NCI-H2081 treated with DMSO at 0.1 percent for 48 hours (cell line): Measurements from ENCODE around the gene LGI1.

Experiments used
- DNase-seq: peaks from one replicate; lab custom pipeline; 2025; lab: John Stamatoyannopoulos, UW

Gene LGI1

DNA sequence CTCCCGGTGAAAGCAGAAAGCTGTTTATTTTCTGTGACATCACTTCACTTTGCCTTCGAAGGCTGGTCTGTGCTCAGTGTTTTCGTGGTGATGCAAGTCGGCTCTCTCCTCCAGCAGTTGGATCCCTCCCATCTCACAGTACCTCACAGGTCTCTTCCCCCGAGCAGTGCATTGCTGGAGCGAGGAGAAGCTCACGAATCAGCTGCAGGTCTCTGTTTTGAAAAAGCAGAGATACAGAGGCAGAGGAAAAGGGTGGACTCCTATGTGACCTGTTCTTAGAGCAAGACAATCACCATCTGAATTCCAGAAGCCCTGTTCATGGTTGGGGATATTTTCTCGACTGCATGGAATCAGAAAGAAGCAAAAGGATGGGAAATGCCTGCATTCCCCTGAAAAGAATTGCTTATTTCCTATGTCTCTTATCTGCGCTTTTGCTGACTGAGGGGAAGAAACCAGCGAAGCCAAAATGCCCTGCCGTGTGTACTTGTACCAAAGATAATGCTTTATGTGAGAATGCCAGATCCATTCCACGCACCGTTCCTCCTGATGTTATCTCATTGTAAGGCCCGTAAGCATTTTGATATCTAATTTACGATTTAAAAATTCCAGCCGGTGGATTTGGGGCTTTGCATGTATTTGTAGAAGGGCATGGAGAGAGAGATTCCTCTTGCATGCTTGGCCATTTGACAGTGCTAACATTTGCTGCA lies at the start of gene LGI1:
LGI1 (plus strand) TSS at position 136 of the 707 bp plus-strand sequence; CDS start at position 345, 209 bp downstream.
- DNase-seq, result no peak

DNA sequence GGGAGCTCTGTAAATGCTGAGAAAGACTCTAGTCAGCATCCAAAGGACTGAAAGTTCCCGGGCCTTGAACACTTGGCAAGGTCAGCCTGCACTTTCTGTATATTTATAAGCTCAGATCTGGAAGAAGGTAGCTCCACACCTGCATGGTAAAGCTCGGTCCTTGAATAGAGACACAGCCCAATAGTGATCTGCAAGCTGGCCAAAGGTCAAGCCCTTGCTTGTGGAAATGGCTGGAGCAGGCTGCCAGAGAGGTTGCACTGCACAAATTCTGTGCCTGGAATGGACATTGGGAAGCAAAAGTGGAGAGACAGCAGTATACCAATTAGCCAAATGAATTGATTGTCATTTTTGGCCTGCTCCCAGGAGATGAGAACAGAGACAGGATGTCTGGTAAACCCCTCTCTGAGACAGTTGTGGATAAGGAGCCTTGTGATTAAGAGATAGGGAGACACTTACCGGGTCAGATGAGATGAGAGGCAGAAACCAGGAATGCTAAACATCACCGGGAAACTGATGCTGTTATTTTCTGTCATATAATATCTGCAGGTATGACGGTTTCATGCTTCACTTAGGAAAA lies 47.3 kb upstream of the LGI1 start:
- DNase-seq, result no peak

GRCh38 chr10:93711891-93712290 lies 45.8 kb upstream of the LGI1 start:
- DNase-seq, result no peak

DNA sequence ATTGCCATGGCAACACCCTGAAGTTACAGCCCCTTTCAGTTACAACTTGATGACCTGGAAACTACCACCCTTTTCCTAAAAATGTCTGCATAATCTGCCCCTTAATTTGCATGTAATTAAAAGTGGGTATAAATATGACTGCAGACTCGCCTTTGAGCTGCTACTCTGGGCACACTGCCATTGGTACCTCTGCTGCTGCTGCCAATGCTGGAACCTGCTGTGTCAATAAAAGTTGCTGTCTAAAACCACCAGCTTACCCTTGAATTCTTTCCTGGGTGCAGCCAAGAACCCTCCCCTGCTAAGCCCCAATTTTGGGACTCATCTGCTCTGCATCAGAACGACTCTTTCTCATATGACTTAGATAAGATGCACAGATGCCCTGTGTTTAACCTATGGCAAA lies 45.1 kb upstream of the LGI1 start:
- no peak for DNase-seq

- no peak for DNase-seq
These were observed 42.4 kb upstream of the LGI1 start for GRCh38 chr10:93715345-93715744.

DNA sequence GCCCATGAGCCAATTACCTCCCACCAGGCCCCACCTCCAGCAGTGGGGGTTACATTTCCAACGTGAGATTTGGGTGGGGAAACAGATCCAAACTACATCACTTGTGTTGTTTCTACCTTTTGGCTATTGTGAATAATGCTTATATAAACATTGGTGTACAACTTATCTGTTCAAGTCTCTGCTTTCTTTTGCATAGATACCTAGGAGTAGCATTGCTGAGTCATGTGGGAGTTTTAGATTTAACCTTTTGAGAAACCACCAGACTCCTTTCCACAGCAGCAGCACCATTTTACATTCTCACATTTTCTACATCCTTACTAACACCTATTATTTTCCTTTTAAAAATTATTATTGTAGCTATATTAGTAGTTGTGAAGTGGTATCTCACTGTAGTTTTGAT lies 41.0 kb upstream of the LGI1 start:
- no peak for DNase-seq

- DNase-seq, result no peak
These were observed 38.6 kb upstream of the LGI1 start for GRCh38 chr10:93718937-93719725.

GRCh38 chr10:93719901-93720300 lies 37.8 kb upstream of the LGI1 start:
- DNase-seq, result no peak

DNA sequence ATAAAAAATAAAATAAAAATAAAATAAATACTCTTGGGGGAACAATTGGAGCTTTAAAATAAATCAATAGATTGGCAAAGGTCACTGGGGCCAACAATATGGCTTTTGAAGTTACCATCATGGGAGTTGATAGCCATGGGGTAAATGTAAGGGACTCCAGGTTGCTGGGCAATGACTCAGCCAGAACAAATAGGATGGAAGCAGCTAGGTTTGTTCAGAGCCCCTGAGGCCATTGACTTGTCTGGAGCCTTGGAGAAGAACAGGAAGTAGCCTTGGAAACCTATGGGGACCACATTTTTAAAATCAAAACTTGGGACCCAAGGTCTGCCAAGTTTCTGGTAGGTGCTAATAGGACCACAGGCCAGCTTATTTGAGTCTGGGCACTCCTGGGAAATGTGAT lies 35.2 kb upstream of the LGI1 start:
- no peak for DNase-seq

GRCh38 chr10:93723153-93723552 lies 34.6 kb upstream of the LGI1 start:
- no peak for DNase-seq

GRCh38 chr10:93726024-93726423 lies 31.7 kb upstream of the LGI1 start:
- no peak for DNase-seq

GRCh38 chr10:93741367-93741766 lies 16.4 kb upstream of the LGI1 start:
- DNase-seq, result no peak

DNA sequence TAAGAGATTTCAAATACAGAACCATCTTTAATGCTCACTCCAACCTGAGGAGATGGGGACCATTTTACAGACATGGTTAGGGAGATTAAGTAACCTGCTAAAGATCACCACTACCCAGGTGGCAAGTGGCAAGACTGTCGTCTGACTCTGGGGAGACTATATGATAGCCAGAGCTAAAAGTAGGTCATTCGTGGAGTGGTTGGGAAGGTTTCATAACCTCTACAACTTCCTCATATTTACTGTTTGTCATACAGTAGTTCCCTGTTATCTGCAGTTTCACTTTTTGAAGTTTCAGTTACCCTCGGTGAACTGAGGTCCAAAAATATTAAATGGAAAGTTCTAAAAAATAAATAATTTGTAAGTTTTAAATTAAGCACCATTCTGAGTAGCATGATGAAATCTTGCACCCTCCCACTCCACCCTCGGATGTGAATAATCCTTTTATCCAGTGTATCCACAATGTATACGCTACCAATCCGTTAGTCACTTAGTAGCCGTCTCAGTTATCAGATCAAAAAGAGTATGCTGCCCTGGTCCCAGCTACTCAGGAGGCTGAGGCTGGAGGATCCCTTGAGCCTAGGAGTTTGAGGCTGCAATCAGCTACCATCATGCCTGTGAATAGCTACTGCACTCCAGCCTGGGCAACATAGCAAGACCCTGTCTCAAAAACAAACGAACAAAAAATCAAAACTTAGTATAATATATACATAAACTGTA lies 14.9 kb upstream of the LGI1 start:
- no peak for DNase-seq

DNA sequence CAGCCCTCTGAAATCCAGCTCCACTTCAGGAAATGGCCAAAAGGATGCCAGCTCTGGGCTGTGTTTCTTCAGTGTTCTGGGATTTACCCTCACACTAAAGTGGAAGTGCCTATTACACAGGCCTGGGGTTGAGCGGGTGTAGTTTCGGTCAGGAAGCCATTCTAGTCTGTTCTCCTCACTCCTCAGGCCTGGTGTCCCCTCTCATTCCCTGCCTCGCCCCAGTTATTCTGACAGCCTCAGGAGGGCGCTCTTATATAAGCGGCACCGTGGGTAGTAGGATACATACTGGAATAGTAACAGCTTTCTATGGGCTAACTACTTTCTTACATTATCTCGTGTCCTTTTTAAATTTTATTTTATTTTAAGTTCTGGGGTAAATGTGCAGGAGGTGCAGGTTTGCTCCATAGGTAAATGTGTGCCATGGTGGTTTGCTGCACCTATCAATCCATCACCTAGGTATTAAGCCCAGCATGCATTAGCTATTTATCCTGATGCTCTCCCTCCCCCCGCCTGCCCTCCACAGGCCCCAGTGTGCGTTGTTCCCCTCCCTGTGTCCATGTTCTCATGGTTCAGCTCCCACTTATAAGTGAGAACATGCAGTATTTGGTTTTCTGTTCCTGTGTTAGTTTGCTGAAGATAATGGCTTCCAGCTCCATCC lies 12.2 kb upstream of the LGI1 start:
- no peak for DNase-seq

DNA sequence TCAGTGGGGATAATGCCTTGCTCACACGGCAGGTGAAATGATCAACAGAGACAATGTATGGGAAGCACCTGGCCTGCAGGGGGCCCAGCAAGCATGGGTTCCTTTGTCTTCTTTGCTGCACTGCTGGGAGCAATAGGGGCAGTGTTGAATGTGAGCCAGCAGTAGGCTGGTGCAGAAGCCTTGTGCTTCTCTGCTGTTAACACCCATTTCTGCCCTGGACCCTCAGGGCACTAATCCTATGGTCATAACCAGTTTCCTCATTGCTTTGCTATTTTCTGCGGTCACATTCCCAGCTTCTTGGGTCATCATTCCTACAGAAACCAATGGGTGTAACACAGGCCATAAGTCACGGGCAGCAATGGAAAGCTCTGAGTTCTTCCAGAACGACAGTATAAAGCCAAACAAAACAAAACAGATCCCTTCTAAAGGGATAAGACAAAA lies 10.9 kb upstream of the LGI1 start:
- DNase-seq, result peak; percentile 32

GRCh38 chr10:93749218-93749799 lies 8.4 kb upstream of the LGI1 start:
- DNase-seq, result no peak

- DNase-seq, result no peak
These were observed 6.6 kb upstream of the LGI1 start for GRCh38 chr10:93751124-93751523.

DNA sequence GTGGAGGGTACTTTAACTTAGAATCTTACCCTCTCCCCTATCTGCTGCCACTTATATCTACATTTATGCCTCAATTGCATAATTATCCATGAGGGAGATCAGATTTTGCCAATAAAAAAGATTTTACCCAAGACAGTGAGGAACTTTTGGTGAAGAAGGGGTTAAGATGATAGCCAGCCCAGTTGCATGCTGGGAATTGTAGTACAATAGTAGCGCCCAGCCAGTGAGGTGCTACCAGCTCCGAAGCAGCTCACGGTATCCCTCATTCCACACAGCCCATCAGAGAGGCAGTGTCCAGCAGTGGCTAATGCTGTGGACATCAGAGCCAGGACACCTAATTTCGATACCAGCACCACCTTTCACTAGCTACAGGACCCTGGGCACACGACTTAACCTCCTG lies 5.9 kb upstream of the LGI1 start:
- DNase-seq, result no peak

DNA sequence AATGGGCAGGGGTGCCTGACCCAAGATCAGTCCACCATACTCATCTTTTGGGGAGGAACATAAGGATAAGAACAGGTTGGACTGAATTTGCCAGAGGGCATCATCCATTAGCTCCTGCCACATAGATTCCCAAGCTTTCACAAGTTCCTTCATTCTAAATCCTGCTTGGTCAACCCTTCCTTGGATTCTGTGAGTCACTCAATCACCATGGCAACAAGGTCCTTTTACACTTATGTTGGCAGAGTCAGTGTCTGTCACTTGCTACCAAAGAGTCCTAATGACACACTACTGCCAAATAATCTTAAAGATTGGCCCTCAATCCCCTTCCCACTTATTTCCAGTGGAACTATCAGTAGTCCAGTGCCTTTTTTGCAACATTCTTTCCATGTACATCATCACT lies 5.0 kb upstream of the LGI1 start:
- no peak for DNase-seq

GRCh38 chr10:93753621-93754250 lies 4.0 kb upstream of the LGI1 start:
- DNase-seq, result no peak

GRCh38 chr10:93754761-93755160 lies 3.0 kb upstream of the LGI1 start:
- DNase-seq, result no peak
